Naive B cell (primary cell): ENCODE results near the gene NFATC2. TPM values are rescaled to one million over a fixed set of nuclear protein-coding genes. Genes with fewer than 3 reads are reported as not detected.

ENCODE experiments used
- ATAC-seq, 2 donors: fragments of 150-1000 bp; cut with Tn5 transposase; 2 replicates each; pipeline ENCODE4 v1.10.0; 2021; ENCODE audit warnings: low read depth in 2 of 2, mild to moderate bottlenecking in 2 of 2, moderate library complexity in 2 of 2
- DNase-seq: peaks from one replicate; pipeline ENCODE4 v3.0.0; 2022
- H3K27ac Mint-ChIP-seq, 6 donors: one replicate each; pipeline ENCODE4 v1.8.0; 2020 to 2022; ENCODE audit warnings: mild to moderate bottlenecking in 6 of 6, mixed read lengths in 6 of 6, moderate library complexity in 5 of 6, inconsistent platforms in 2 of 6
- H3K27me3 Mint-ChIP-seq, 3 donors: one replicate each; pipeline ENCODE4 v1.8.0; 2021 to 2022; ENCODE audit warnings: mixed read lengths in 3 of 3, mild to moderate bottlenecking in 1 of 3
- H3K36me3 Mint-ChIP-seq, 2 donors: one replicate each; pipeline ENCODE4 v1.8.0; 2020 to 2022; ENCODE audit warnings: mixed read lengths in 2 of 2, inconsistent platforms in 1 of 2, mild to moderate bottlenecking in 1 of 2
- H3K4me1 Mint-ChIP-seq, 3 donors: one replicate each; pipeline ENCODE4 v1.8.0; 2020 to 2022; ENCODE audit warnings: mixed read lengths in 3 of 3, inconsistent platforms in 1 of 3, mild to moderate bottlenecking in 1 of 3, moderate library complexity in 1 of 3
- H3K4me3 Mint-ChIP-seq, 8 donors: one replicate each; pipeline ENCODE4 v1.8.0; 2020 to 2022; ENCODE audit warnings: mild to moderate bottlenecking in 8 of 8, mixed read lengths in 8 of 8, moderate library complexity in 8 of 8, inconsistent platforms in 2 of 8
- H3K9me3 Mint-ChIP-seq, 7 donors: one replicate each; pipeline ENCODE4 v1.8.0; 2020 to 2022; ENCODE audit warnings: mixed read lengths in 7 of 7, mild to moderate bottlenecking in 5 of 7, inconsistent platforms in 2 of 7, moderate library complexity in 1 of 7
- polyA plus RNA-seq, 6 donors: library from polyadenylated mRNA; unstranded; fragments of 300-500 nt; fragmentation: Illumina TruSeq; gene quantifications; one replicate each; pipeline ENCODE4 v1.2.3, GENCODE V29; 2021; ENCODE audit warnings: low read depth in 6 of 6

Gene NFATC2
- polyA plus RNA-seq, 6 donors from 2014 or later = 4.6 to 22.9 (median 14.6) TPM

GRCh38 chr20:51380401-51381385 lies 161.8 kb downstream of the NFATC2 start:
- Mint-ChIP-seq H3K4me1 (peaks cover 19 to 30% (median 27%) of the 10 kb centered on the region in 3 donors), H3K4me3 (peak overlapping the region in 5 of 8 donors; percentile 32 to 84 (median 36)), H3K27me3 (no peaks in the 10 kb centered on the region), H3K36me3 (peaks cover 6 to 26% of the 10 kb centered on the region in 2 donors), H3K9me3 (peaks cover 0 to 11% (median 5%) of the 10 kb centered on the region in 7 donors), H3K27ac (peak overlapping the region; percentile 27 to 88 (median 76))
- peak; percentile 41 for DNase-seq
- peak; percentile 79 to 86 for ATAC-seq

GRCh38 chr20:51379601-51380341 lies 162.7 kb downstream of the NFATC2 start:
- H3K4me1 Mint-ChIP-seq = peaks cover 19 to 32% (median 30%) of the 10 kb centered on the region in 3 donors
- peaks cover 6 to 26% of the 10 kb centered on the region in 2 donors for H3K36me3 Mint-ChIP-seq
- peak overlapping the region in 5 of 8 donors; percentile 17 to 84 (median 35) for H3K4me3 Mint-ChIP-seq

GRCh38 chr20:51378171-51378928 lies 164.2 kb downstream of the NFATC2 start:
- H3K4me3 Mint-ChIP-seq = peak overlapping the region in 1 of 8 donors; percentile 62
- peaks cover 0 to 11% (median 5%) of the 10 kb centered on the region in 7 donors for H3K9me3 Mint-ChIP-seq
- H3K36me3 Mint-ChIP-seq = peaks cover 6 to 26% of the 10 kb centered on the region in 2 donors
- no peaks in the 10 kb centered on the region for H3K27me3 Mint-ChIP-seq
- H3K4me1 Mint-ChIP-seq = peaks cover 19 to 32% (median 30%) of the 10 kb centered on the region in 3 donors
- DNase-seq (no peak), ATAC-seq (no peak)
- H3K27ac Mint-ChIP-seq = peak overlapping the region in 1 of 6 donors; percentile 62

More at GRCh38 chr20:51379601-51380341, 162.7 kb downstream of the NFATC2 start:
- ATAC-seq (no peak), DNase-seq (no peak)
- peaks cover 0 to 11% (median 5%) of the 10 kb centered on the region in 7 donors for H3K9me3 Mint-ChIP-seq
- no peaks in the 10 kb centered on the region for H3K27me3 Mint-ChIP-seq
- peak overlapping the region; percentile 27 to 88 (median 76) for H3K27ac Mint-ChIP-seq

- DNase-seq = no peak
- Mint-ChIP-seq H3K36me3 (peaks cover 6 to 26% of the 10 kb centered on the region in 2 donors), H3K27me3 (peaks cover 0 to 3% (median 0%) of the 10 kb centered on the region in 3 donors), H3K9me3 (peaks cover 0 to 11% (median 5%) of the 10 kb centered on the region in 7 donors), H3K4me3 (no peak overlapping the region), H3K27ac (peak overlapping the region in 1 of 6 donors; percentile 84), H3K4me1 (peaks cover 19 to 31% (median 30%) of the 10 kb centered on the region in 3 donors)
- ATAC-seq = no peak
These were observed 165.4 kb downstream of the NFATC2 start for GRCh38 chr20:51377132-51377531.

GRCh38 chr20:51376111-51376510 lies 166.4 kb downstream of the NFATC2 start:
- DNase-seq (no peak), ATAC-seq (no peak)
- peaks cover 0 to 10% (median 5%) of the 10 kb centered on the region in 7 donors for H3K9me3 Mint-ChIP-seq
- H3K4me3 Mint-ChIP-seq = peak overlapping the region in 1 of 8 donors; percentile 18
- peak overlapping the region in 1 of 6 donors; percentile 78 for H3K27ac Mint-ChIP-seq
- peaks cover 17 to 29% (median 27%) of the 10 kb centered on the region in 3 donors for H3K4me1 Mint-ChIP-seq
- H3K27me3 Mint-ChIP-seq = peaks cover 0 to 5% (median 0%) of the 10 kb centered on the region in 3 donors
- H3K36me3 Mint-ChIP-seq = peaks cover 4 to 25% of the 10 kb centered on the region in 2 donors

- peaks cover 0 to 20% of the 10 kb centered on the region in 2 donors for H3K36me3 Mint-ChIP-seq
- peaks cover 12 to 24% (median 21%) of the 10 kb centered on the region in 3 donors for H3K4me1 Mint-ChIP-seq
- H3K27me3 Mint-ChIP-seq = peaks cover 0 to 9% (median 0%) of the 10 kb centered on the region in 3 donors
- peak overlapping the region in 1 of 6 donors; percentile 64 for H3K27ac Mint-ChIP-seq
- peaks cover 0 to 8% (median 5%) of the 10 kb centered on the region in 7 donors for H3K9me3 Mint-ChIP-seq
- DNase-seq = no peak
- no peak overlapping the region for H3K4me3 Mint-ChIP-seq
- ATAC-seq = no peak
These were observed 167.0 kb downstream of the NFATC2 start for GRCh38 chr20:51375561-51375960.

GRCh38 chr20:51374961-51375360 lies 167.6 kb downstream of the NFATC2 start:
- DNase-seq (no peak), ATAC-seq (no peak)
- H3K4me3 Mint-ChIP-seq = no peak overlapping the region
- peaks cover 0 to 11% (median 0%) of the 10 kb centered on the region in 3 donors for H3K27me3 Mint-ChIP-seq
- H3K4me1 Mint-ChIP-seq = peaks cover 6 to 18% (median 16%) of the 10 kb centered on the region in 3 donors
- H3K36me3 Mint-ChIP-seq = peaks cover 0 to 14% of the 10 kb centered on the region in 2 donors
- H3K27ac Mint-ChIP-seq = peak overlapping the region in 2 of 6 donors; percentile 32 to 63
- peaks cover 0 to 4% (median 0%) of the 10 kb centered on the region in 7 donors for H3K9me3 Mint-ChIP-seq

- Mint-ChIP-seq H3K36me3 (peaks cover 0 to 10% of the 10 kb centered on the region in 2 donors), H3K4me1 (peaks cover under 1 to 15% (median 12%) of the 10 kb centered on the region in 3 donors), H3K4me3 (no peak overlapping the region), H3K27me3 (peaks cover 0 to 11% (median 0%) of the 10 kb centered on the region in 3 donors), H3K27ac (peak overlapping the region in 1 of 6 donors; percentile 32), H3K9me3 (peaks cover 0 to under 1% (median 0%) of the 10 kb centered on the region in 7 donors)
- ATAC-seq (no peak), DNase-seq (no peak)
These were observed 168.1 kb downstream of the NFATC2 start for GRCh38 chr20:51374456-51374830.

- Mint-ChIP-seq H3K36me3 (peaks cover 0 to 10% of the 10 kb centered on the region in 2 donors), H3K4me3 (no peak overlapping the region), H3K4me1 (peaks cover 0 to 15% (median 11%) of the 10 kb centered on the region in 3 donors), H3K9me3 (no peaks in the 10 kb centered on the region), H3K27me3 (peaks cover 0 to 11% (median 2%) of the 10 kb centered on the region in 3 donors), H3K27ac (peak overlapping the region in 1 of 6 donors; percentile 22)
- ATAC-seq (no peak), DNase-seq (no peak)
These were observed 168.6 kb downstream of the NFATC2 start for GRCh38 chr20:51373713-51374455.

- no peaks in the 10 kb centered on the region for H3K9me3 Mint-ChIP-seq
- no peak for ATAC-seq
- no peak overlapping the region for H3K27ac Mint-ChIP-seq
- H3K4me3 Mint-ChIP-seq = no peak overlapping the region
- peaks cover 0 to 11% (median 7%) of the 10 kb centered on the region in 3 donors for H3K4me1 Mint-ChIP-seq
- peaks cover 0 to 11% (median 11%) of the 10 kb centered on the region in 3 donors for H3K27me3 Mint-ChIP-seq
- no peak for DNase-seq
- peaks cover 0 to 4% of the 10 kb centered on the region in 2 donors for H3K36me3 Mint-ChIP-seq
These were observed 169.6 kb downstream of the NFATC2 start for GRCh38 chr20:51372966-51373365.

- DNase-seq = peak; percentile 25
- ATAC-seq = peak; percentile 61 to 68
- Mint-ChIP-seq H3K27me3 (peaks cover 0 to 13% (median 13%) of the 10 kb centered on the region in 3 donors), H3K36me3 (no peaks in the 10 kb centered on the region), H3K4me3 (no peak overlapping the region), H3K4me1 (peaks cover 0 to 10% (median 5%) of the 10 kb centered on the region in 3 donors), H3K27ac (peak overlapping the region in 1 of 6 donors; percentile 1), H3K9me3 (no peaks in the 10 kb centered on the region)
These were observed 170.2 kb downstream of the NFATC2 start for GRCh38 chr20:51372176-51372803.
